ENCODE data around the gene ZNF787.

DNA sequence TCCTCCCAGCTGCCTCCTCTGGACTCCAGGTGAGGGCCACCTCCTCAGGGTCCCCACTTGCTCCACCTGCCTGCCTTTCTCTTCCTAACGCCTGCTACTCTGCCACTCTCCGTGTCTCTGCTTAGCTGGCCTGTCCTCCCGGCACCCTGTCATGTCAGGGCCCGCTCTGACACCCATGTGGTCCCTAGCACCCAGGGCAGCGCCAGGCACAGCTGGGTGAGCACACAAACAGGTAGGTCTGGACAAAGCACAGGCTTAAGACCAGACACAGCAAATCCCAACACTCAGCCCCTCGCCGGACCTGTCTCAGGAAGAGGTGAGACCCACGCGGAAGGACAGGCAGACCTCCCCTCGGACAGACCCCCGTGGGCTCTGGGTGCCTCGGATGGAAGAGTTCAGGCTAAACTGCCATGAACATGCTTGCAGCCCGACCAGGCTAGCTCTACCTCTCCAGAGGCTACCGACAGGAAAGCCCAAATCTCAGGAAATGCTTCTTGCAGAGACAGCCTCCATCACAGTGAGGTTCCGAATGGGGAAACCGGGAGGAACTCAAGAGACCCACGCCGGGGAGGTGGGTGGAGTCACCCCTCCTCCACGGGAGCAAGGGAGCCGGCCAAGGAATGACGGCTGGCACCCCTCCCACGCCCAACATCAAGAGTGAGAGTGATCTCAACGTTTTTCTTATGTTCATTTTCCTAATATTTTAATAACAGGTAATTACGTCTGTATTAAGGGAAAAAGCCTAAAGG lies 12.5 kb downstream of the ZNF787 start:
- no peak for TF ChIP-seq CTCF (conservative IDR thresholded peaks at IDR 0.05; ENCODE audit: low read depth, low read length)
- no peak for TF ChIP-seq EZH2 (IDR thresholded peaks at IDR 0.05; ENCODE audit: borderline replicate concordance, low read depth, low read length, poor library complexity, severe bottlenecking)
